ENCODE measurements around the gene DCXR. TPM values are rescaled to one million over a fixed set of nuclear protein-coding genes. Genes with fewer than 3 reads are reported as not detected.

The DCXR gene
- total and polyA plus RNA-seq, 2 of the 13 experiments (the other 11 are each of a cell fraction or from before 2014, with no cell fraction given): 287 to 311 TPM

- TF ChIP-seq ARID5B (CRISPR knock-in tag; IDR thresholded peaks at IDR 0.05) (no peak; the same call in 1 of the 2 replicates), NCOA5 (CRISPR knock-in tag; IDR thresholded peaks at IDR 0.05) (no peak), CENPBD1 (CRISPR knock-in tag; IDR thresholded peaks at IDR 0.05; ENCODE audit: borderline replicate concordance, low read depth) (no peak; the same call in 1 of the 2 replicates), SUZ12 (IDR thresholded peaks at IDR 0.05; ENCODE audit: low read depth, low read length) (no peak), RFXAP (CRISPR knock-in tag; IDR thresholded peaks at IDR 0.05; ENCODE audit: borderline replicate concordance) (peak; percentile 69), PHB2 (IDR thresholded peaks at IDR 0.05; ENCODE audit: partially characterized antibody) (no peak), KLF6 (CRISPR knock-in tag; IDR thresholded peaks at IDR 0.05) (0 out of 2 replicates have a peak, but pooled peaks have one; percentile 32), POLR2A (IDR thresholded peaks at IDR 0.05; ENCODE audit: insufficient read depth in 1 of 2, low read depth in 2 of 2, low read length in 2 of 2) (0 out of 4 replicates have a peak, but pooled peaks of 1 of the 2 experiments have one; percentile 16), SOX6 (IDR thresholded peaks at IDR 0.05) (no peak), SOX6 (CRISPR knock-in tag; IDR thresholded peaks at IDR 0.05) (peak; percentile 93), MXI1 (IDR thresholded peaks at IDR 0.05; ENCODE audit: borderline replicate concordance, low read depth, low read length) (peak; percentile 60; the same call in 2 of the 3 replicates), ELK4 (CRISPR knock-in tag; IDR thresholded peaks at IDR 0.05; ENCODE audit: borderline replicate concordance) (no peak), SMYD3 (CRISPR knock-in tag; IDR thresholded peaks at IDR 0.05) (peak; percentile 83; the same call in 1 of the 2 replicates), RBFOX2 (IDR thresholded peaks at IDR 0.05; ENCODE audit: low read depth, low read length) (peak; percentile 99), ZNF350 (CRISPR knock-in tag; IDR thresholded peaks at IDR 0.05; ENCODE audit: borderline replicate concordance, low read depth) (no peak), RARA (CRISPR knock-in tag; IDR thresholded peaks at IDR 0.05) (peak; percentile 76), RNF2 (conservative IDR thresholded peaks at IDR 0.05; ENCODE audit: low read depth) (no peak), GRHL1 (CRISPR knock-in tag; conservative IDR thresholded peaks at IDR 0.05) (no peak), ZNF441 (CRISPR knock-in tag; IDR thresholded peaks at IDR 0.05; ENCODE audit: borderline replicate concordance) (peak; percentile 5; the same call in 1 of the 2 replicates)
These were observed 42.7 kb downstream of the DCXR start (continued) for GRCh38 chr17:81994593-81995462.
